ENCODE measurements around the gene DHRS4. TPM values are rescaled to one million over a fixed set of nuclear protein-coding genes. Genes with fewer than 3 reads are reported as not detected.
A peak's percentile ranks its signal among the peaks of the same experiment; 100 is the strongest.
"Not testable (repeated sequence)": the region's sequence is repeated elsewhere in the genome, so short reads cannot be mapped to it uniquely, and the experiment has no call there.

Gene DHRS4
- total RNA-seq, 2 experiments from 2014 or later = 6.6 to 6.7 TPM

GRCh38 chr14:23950411-23951135 is 3.0 kb upstream of the DHRS4 start:
- ChIA-PET CTCF (interaction anchor here (1.6 kb wide), 1 partner anchor 158 kb away, joined by 3 read pairs; no protein-coding TSS in a partner anchor), POLR2A (no interaction called here)
- Mint-ChIP-seq H3K27me3 (no peaks in the 10 kb centered on the region), H3K4me3 (no peak overlapping the region), H3K9me3 (no peaks in the 10 kb centered on the region), H3K4me1 (ENCODE audit: low read depth) (peaks cover 63% of the 10 kb centered on the region), H3K36me3 (ENCODE audit: low read depth) (peaks cover 13% of the 10 kb centered on the region), H3K27ac (no peak overlapping the region)
- H3K4me3 ChIP-seq (ENCODE audit: low read length) = no peak overlapping the region
- no peaks in the 10 kb centered on the region for H3K9me3 ChIP-seq (ENCODE audit: control insufficient read depth in 1 of 2, insufficient read depth in 1 of 2, low read length in 2 of 2)
- H3K4me1 ChIP-seq (ENCODE audit: insufficient read depth, low read length) = peaks cover 25% of the 10 kb centered on the region
- DNase-seq (no peak), ATAC-seq (ENCODE audit: poor library complexity) (no peak)
- TF ChIP-seq CTCF (IDR thresholded peaks at IDR 0.05) = no peak
- H3K27me3 ChIP-seq (ENCODE audit: control insufficient read depth in 1 of 2, insufficient read depth in 2 of 2, low read length in 2 of 2) = no peaks in the 10 kb centered on the region
- H3K36me3 ChIP-seq (ENCODE audit: insufficient read depth, low read length) = no peaks in the 10 kb centered on the region
- no peak overlapping the region for H3K27ac ChIP-seq (ENCODE audit: low read depth in 1 of 2, low read length in 2 of 2)
- intact Hi-C loops (cut with DNase I, micrococcal nuclease) = loop anchor here in 1 of 2 experiments (10.0 kb wide), 2 partner anchors 64 to 286 kb away; no protein-coding TSS in a partner anchor

GRCh38 chr14:23951136-23951466 is 2.5 kb upstream of the DHRS4 start:
- DNase-seq; POLR2A ChIA-PET; H3K27me3 Mint-ChIP-seq; H3K9me3 ChIP-seq (ENCODE audit: control insufficient read depth in 1 of 2, insufficient read depth in 1 of 2, low read length in 2 of 2); H3K27me3 ChIP-seq (ENCODE audit: control insufficient read depth in 1 of 2, insufficient read depth in 2 of 2, low read length in 2 of 2); H3K27ac Mint-ChIP-seq; H3K9me3 Mint-ChIP-seq; CTCF ChIA-PET; ATAC-seq (ENCODE audit: poor library complexity); H3K4me3 Mint-ChIP-seq; H3K4me3 ChIP-seq (ENCODE audit: low read length); H3K36me3 ChIP-seq (ENCODE audit: insufficient read depth, low read length); H3K27ac ChIP-seq (ENCODE audit: low read depth in 1 of 2, low read length in 2 of 2): not testable (repeated sequence)
- intact Hi-C loops (cut with DNase I, micrococcal nuclease) = loop anchor here in 1 of 2 experiments (10.0 kb wide), 2 partner anchors 64 to 286 kb away; no protein-coding TSS in a partner anchor
- Mint-ChIP-seq H3K4me1 (ENCODE audit: low read depth) (peaks cover 58% of the 10 kb centered on the region), H3K36me3 (ENCODE audit: low read depth) (peaks cover 16% of the 10 kb centered on the region)
- H3K4me1 ChIP-seq (ENCODE audit: insufficient read depth, low read length) = peaks cover 25% of the 10 kb centered on the region

GRCh38 chr14:23951590-23952201 is 1.9 kb upstream of the DHRS4 start:
- no peak for DNase-seq
- H3K4me1 ChIP-seq (ENCODE audit: insufficient read depth, low read length) = peaks cover 25% of the 10 kb centered on the region
- no peaks in the 10 kb centered on the region for H3K27me3 Mint-ChIP-seq
- peaks cover 52% of the 10 kb centered on the region for H3K4me1 Mint-ChIP-seq (ENCODE audit: low read depth)
- peak overlapping the region; percentile 54 for H3K4me3 Mint-ChIP-seq
- CTCF ChIA-PET = no interaction called here
- intact Hi-C loops (cut with DNase I, micrococcal nuclease) = loop anchor here in 1 of 2 experiments (10.0 kb wide), 2 partner anchors 63 to 287 kb away; no protein-coding TSS in a partner anchor
- no peaks in the 10 kb centered on the region for H3K27me3 ChIP-seq (ENCODE audit: control insufficient read depth in 1 of 2, insufficient read depth in 2 of 2, low read length in 2 of 2)
- H3K9me3 ChIP-seq (ENCODE audit: control insufficient read depth in 1 of 2, insufficient read depth in 1 of 2, low read length in 2 of 2) = no peaks in the 10 kb centered on the region
- H3K9me3 Mint-ChIP-seq = no peaks in the 10 kb centered on the region
- no peak overlapping the region for H3K4me3 ChIP-seq (ENCODE audit: low read length)
- no peak for TF ChIP-seq CTCF (IDR thresholded peaks at IDR 0.05)
- POLR2A ChIA-PET = no interaction called here
- no peak for ATAC-seq (ENCODE audit: poor library complexity)
- no peak overlapping the region for H3K27ac Mint-ChIP-seq
- peaks cover 4% of the 10 kb centered on the region for H3K36me3 ChIP-seq (ENCODE audit: insufficient read depth, low read length)
- H3K36me3 Mint-ChIP-seq (ENCODE audit: low read depth) = peaks cover 19% of the 10 kb centered on the region
- no peak overlapping the region for H3K27ac ChIP-seq (ENCODE audit: low read depth in 1 of 2, low read length in 2 of 2)

GRCh38 chr14:23953116-23953463 is 480 bp upstream of the DHRS4 start:
- H3K27me3 ChIP-seq (ENCODE audit: control insufficient read depth in 1 of 2, insufficient read depth in 2 of 2, low read length in 2 of 2); H3K9me3 ChIP-seq (ENCODE audit: control insufficient read depth in 1 of 2, insufficient read depth in 1 of 2, low read length in 2 of 2); POLR2A ChIA-PET; ATAC-seq (ENCODE audit: poor library complexity); H3K36me3 ChIP-seq (ENCODE audit: insufficient read depth, low read length); DNase-seq; H3K9me3 Mint-ChIP-seq; H3K27me3 Mint-ChIP-seq: not testable (repeated sequence)
- CTCF ChIA-PET = interaction anchor here (1.0 kb wide), 1 partner anchor 138 kb away, joined by 3 read pairs; no protein-coding TSS in a partner anchor
- intact Hi-C loops (cut with DNase I, micrococcal nuclease) = loop anchor here in 1 of 2 experiments (10.0 kb wide), 2 partner anchors 62 to 288 kb away; no protein-coding TSS in a partner anchor
- peak overlapping the region; percentile 84 for H3K4me3 ChIP-seq (ENCODE audit: low read length)
- H3K36me3 Mint-ChIP-seq (ENCODE audit: low read depth) = peaks cover 19% of the 10 kb centered on the region
- H3K4me1 ChIP-seq (ENCODE audit: insufficient read depth, low read length) = peaks cover 25% of the 10 kb centered on the region
- H3K27ac ChIP-seq (ENCODE audit: low read depth in 1 of 2, low read length in 2 of 2) = peak overlapping the region; percentile 41 to 44
- H3K4me1 Mint-ChIP-seq (ENCODE audit: low read depth) = peaks cover 38% of the 10 kb centered on the region
- peak overlapping the region; percentile 79 for H3K27ac Mint-ChIP-seq
- H3K4me3 Mint-ChIP-seq = peak overlapping the region; percentile 96

Measured in CD4-positive, alpha-beta T cell (primary cell).